UCSD-AML1 (cell line): ENCODE results near the gene INHBA.

ENCODE experiments used
- DNase-seq: peaks from one replicate; lab custom pipeline; 2025; ENCODE audit not compliant: unreplicated experiment; lab: John Stamatoyannopoulos, UW

Gene INHBA

GRCh38 chr7:41711283-41712064 lies 8.6 kb upstream of the INHBA start:
- DNase-seq: no peak

GRCh38 chr7:41710838-41711237 lies 7.9 kb upstream of the INHBA start:
- DNase-seq: no peak

GRCh38 chr7:41709621-41710020 lies 6.7 kb upstream of the INHBA start:
- no peak for DNase-seq

GRCh38 chr7:41708581-41709358 lies 5.9 kb upstream of the INHBA start:
- DNase-seq: no peak

- DNase-seq: no peak
These were observed 3.5 kb upstream of the INHBA start for GRCh38 chr7:41706228-41706930.

- peak; percentile 79 for DNase-seq
These were observed 2.4 kb upstream of the INHBA start for GRCh38 chr7:41705109-41705901.

GRCh38 chr7:41701068-41701941 lies 1.6 kb downstream of the INHBA start:
- no peak for DNase-seq

- DNase-seq: no peak
These were observed 2.8 kb downstream of the INHBA start for GRCh38 chr7:41700044-41700471.

- DNase-seq: no peak
These were observed 3.4 kb downstream of the INHBA start for GRCh38 chr7:41699516-41699915.

GRCh38 chr7:41698726-41699125 lies 4.2 kb downstream of the INHBA start:
- DNase-seq: no peak

GRCh38 chr7:41698114-41698513 lies 4.8 kb downstream of the INHBA start:
- DNase-seq: no peak

- DNase-seq: peak; percentile 16
These were observed 6.5 kb downstream of the INHBA start for GRCh38 chr7:41696323-41696916.

- DNase-seq: no peak
These were observed 7.1 kb downstream of the INHBA start for GRCh38 chr7:41695661-41696322.

GRCh38 chr7:41694495-41694894 lies 8.4 kb downstream of the INHBA start:
- DNase-seq: no peak

- DNase-seq: no peak
These were observed 9.5 kb downstream of the INHBA start for GRCh38 chr7:41693150-41693997.

GRCh38 chr7:41692251-41692650 lies 10.6 kb downstream of the INHBA start:
- no peak for DNase-seq

- DNase-seq: no peak
These were observed 11.4 kb downstream of the INHBA start for GRCh38 chr7:41691286-41692190.
